GM18951 (cell line): ENCODE measurements around the gene CAMK2G.

Experiments
- POLR2A ChIP-seq: IDR thresholded peaks from 4 replicates; pipeline ENCODE4 v1.6.1; 2011; ENCODE audit warnings: mild to moderate bottlenecking; ENCODE audit not compliant: insufficient read length, insufficient read depth; ENCODE audit errors: extremely low read depth
- in situ Hi-C: fragments of 300-500 bp; cut with MboI; formaldehyde crosslinking; loops from one replicate; pipeline ENCODE4 v1.12.0; 2022; ENCODE audit warnings: low sequenced_read_pairs, mixed read lengths, inconsistent platforms; ENCODE audit not compliant: unreplicated experiment

CAMK2G gene

DNA sequence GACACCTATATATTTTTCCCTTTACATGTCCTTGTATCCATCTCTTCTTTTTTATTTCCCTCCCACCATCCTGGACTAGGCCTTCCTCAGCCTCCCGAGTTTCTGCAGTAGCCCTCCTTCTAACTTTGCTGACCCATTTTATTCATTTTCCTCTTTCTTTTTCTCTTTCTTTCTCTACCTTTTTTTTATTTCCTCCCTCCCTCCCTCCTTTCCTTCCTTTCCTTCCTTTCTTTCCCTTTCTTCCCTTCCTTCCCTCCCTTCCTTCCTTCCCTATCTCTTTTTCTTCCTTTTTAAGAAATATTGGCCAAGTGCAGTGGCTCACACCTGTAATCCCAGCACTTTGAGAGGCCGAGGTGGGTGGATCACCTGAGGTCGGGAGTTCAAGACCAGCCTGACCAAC lies 9.7 kb upstream of the CAMK2G start:
- in situ Hi-C loops, result loop anchor here (5.0 to 25.0 kb wide), 4 partner anchors 37 to 353 kb away; no protein-coding TSS in a partner anchor
- TF ChIP-seq POLR2A, result no peak

DNA sequence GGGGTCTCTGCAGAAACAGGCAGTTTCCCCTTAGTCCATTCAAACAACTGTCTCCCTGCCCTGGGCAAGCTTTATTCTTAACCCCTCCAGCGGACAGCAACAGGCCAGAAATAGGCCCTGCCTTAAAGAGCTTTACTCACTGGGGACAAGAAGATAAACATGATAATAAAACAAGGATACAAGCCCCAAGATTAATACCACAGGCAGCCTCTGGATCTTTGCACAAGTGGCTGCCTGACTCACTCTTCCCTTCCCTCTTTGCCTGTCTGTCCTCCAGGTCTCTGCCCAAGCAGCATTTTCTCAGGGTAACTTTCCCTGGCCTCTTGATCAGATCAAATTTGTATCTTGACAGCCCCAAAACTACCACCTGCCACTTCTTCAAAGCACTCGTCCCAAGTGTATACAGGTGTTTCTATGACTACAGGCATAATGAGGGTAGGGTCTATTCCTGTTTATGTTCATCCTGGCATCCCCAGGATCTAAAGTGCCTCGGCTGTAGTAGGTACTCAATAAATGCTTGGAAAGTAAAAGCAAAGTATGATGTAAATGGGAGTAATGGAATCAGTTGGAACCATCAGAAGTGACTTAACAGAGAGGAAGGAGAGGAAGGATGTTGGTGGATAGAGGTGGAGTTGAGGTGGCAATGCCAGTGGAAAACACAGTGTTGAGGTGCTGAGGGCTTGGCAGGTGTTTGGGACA lies 7.0 kb upstream of the CAMK2G start:
- in situ Hi-C loops, result loop anchor here (5.0 to 25.0 kb wide), 4 partner anchors 34 to 356 kb away; no protein-coding TSS in a partner anchor

DNA sequence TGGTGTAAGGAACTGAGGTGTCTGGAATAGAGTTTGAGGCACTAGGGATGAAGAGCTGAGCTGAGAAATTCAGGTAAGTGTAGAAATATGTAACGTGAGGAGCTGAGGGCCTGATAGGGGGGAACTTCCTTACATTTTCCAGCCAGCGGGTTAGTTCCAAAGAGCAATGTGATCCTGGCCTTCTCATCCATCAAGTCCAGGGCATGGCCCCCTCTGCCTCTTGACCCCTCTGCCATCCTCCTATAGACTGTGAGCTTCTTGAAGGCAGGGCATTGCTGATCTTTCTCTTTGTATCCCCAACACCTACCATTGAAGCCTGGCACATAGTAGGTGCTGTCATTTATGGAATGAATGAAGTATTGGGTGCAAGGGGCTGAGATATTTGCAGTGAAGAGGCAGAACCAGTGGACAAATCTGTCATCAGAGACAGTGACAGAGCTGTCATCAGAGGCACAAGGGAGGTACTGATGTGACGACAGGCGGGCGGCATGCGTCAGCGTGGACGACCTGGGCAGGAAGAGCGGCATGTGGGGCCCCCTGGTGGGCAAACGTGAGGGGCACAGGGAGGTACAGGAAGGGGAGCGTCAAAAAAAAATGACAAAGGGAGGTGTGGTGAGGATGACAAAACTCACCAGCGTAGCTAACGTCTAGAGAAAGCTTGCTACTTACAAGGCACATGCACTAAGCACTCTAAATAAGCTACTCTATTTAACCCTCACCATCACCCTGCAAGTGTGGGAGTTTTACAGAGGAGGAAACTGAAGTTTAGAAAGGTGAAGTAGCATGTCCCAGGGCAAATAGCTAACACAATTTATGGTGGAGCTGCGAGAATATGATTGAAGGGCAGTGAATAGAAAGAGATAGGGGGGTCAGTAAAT lies 5.2 kb upstream of the CAMK2G start:
- in situ Hi-C loops, result loop anchor here (5.0 to 25.0 kb wide), 4 partner anchors 32 to 358 kb away; no protein-coding TSS in a partner anchor
- TF ChIP-seq POLR2A, result no peak

More for the DNA sequence above, 7.0 kb upstream of the CAMK2G start:
- TF ChIP-seq POLR2A, result no peak

DNA sequence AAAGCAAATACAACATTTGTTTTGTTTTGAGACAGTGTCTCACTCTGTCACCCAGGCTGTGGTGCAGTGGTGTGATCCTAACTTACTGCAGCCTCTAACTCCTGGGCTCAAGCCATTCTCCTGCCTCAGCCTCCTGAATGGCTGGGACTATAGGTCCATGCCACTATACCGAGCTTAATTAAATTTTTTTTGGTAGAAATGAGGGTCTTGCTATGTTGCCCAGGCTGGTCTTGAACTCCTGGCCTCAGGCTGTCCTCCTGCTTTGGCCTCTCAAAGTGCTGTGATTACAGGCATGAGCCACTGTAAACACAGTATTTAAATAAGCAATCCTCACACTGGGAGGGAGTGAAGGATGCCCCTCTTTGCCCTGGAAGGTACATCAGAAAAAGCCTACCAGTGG lies 4.0 kb upstream of the CAMK2G start:
- in situ Hi-C loops, result loop anchor here (25.0 kb wide), 1 partner anchor 359 kb away; no protein-coding TSS in a partner anchor

DNA sequence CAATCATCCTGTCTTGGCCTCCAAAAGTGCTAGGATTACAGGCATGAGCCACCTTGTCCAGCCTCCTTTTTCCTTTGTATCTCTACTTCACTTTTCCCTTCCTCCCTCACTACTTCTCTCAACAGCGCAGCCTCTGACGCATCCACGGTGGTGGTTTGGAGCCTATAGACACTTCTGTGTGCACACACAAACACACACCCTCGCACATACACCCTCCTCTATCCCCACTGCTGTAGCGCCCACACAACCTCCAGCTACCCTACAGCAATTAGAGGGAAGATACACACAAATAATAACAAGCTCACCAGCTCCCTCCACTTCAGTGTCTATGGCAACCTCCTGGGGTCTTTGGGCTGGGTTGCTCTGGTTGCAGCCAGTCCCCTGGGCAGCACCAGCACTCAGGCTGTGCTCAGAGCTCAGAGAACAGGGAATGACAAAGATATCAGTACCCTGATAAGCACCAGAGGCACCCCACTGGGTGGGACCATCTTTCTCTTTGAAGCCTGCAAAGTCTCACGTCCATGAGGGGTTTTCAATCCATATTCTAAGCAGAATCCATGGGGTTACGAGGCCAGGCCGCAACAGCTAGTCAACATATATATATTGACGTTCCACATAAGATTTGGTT lies 3.3 kb upstream of the CAMK2G start:
- in situ Hi-C loops, result loop anchor here (25.0 kb wide), 1 partner anchor 360 kb away; no protein-coding TSS in a partner anchor

More for the DNA sequence above, 4.0 kb upstream of the CAMK2G start:
- TF ChIP-seq POLR2A, result no peak

DNA sequence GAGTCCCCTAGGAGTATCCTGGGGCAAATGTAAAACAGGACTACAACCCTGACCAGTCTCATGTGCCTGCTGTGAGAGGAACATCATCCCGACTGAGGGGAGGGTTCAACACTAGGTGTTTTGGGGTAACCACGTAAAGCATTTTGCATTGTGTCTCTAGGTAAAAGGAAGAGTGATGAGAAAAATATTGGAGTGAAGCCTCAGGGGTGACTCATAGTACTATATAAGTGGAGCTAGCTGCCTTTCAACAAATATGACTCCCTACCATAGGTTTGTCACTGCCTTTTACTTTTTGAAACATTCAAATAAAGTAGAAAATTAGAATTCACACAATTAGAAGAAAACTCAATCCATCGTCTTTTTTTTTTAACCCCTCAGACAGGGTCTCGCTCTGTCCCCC lies 2.6 kb upstream of the CAMK2G start:
- TF ChIP-seq POLR2A, result no peak
- in situ Hi-C loops, result loop anchor here (25.0 kb wide), 1 partner anchor 360 kb away; no protein-coding TSS in a partner anchor

More for the DNA sequence above, 3.3 kb upstream of the CAMK2G start:
- TF ChIP-seq POLR2A, result no peak

DNA sequence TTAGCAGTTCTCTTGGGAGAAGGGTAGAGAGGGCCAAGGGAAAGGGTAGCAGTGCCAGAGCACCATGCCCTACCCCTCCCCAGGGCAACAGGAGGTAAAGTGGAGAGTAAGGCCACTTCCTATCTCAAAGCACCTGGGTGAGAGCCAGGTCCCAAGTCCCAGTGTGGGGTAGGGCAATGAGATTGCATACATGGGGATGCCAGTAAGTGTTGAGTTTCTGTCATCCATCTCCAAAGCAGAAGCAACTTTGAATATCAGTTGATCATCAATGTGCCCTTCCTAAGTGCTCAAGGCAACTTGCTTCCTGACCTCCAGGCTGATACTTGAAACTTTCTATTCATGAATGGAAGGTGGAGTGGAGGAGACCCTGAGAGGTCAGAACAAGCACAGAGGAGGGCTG lies 2.2 kb upstream of the CAMK2G start:
- no peak for TF ChIP-seq POLR2A
- in situ Hi-C loops, result loop anchor here (25.0 kb wide), 1 partner anchor 361 kb away; no protein-coding TSS in a partner anchor

DNA sequence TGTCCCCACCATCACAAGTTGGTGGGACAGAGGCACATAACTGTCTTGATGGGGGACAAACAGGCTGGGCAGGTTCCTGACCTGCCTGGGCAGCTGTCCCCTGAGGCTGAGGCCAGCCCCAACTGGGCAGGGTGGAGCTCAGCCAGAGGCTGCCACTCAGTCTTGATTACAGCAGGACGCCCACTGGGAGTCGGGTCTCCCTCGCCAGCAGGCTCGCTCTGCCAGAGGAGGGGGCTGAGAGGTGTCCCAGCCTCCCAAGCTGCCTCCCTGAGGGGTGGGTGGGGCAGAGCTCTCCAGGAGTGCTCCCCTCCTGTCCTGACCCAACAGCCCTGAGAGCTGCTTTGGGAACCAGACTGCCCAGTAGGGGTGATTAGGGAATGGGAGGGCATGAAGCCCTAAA lies 1.8 kb upstream of the CAMK2G start:
- no peak for TF ChIP-seq POLR2A
- in situ Hi-C loops, result loop anchor here (25.0 kb wide), 1 partner anchor 361 kb away; no protein-coding TSS in a partner anchor

DNA sequence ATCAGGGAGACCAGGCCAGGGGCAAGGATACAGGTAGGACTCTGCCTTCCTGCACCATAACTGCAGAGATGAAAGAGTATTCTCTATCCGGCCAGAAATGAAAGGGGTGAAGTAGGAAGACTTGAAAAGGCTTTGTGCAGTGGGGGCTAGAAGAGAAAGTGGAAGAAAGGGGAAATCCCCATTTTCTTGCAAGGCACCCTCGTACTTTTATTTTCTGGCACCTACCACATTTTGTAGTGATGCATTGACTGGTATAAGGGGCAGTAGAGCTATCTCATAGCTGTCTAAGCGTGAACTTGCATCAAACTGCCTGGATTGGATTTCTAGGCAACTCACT lies 752 bp upstream of the CAMK2G start:
- in situ Hi-C loops, result loop anchor here (25.0 kb wide), 1 partner anchor 362 kb away; no protein-coding TSS in a partner anchor
- no peak for TF ChIP-seq POLR2A

DNA sequence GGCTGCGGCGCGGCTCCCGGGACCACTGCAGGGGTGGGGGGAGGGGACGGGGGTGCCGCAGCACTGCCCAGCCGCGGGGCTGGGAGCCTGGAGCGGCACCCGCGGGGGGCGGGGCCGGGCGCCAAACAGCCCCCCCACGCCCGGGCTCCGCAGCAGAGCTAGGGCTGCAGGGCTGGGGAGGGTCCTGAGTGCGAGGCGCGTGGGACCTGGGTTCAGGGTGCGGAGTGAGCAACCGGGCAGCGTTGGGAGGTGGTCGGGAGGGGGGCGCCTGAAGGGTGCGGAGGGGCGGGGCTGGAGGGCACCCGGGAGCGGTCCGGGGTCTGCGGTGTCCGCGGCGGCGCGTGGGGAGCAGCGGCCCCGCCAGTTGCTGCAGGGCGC lies 528 bp downstream of the CAMK2G start:
- in situ Hi-C loops, result no loop called here
- no peak for TF ChIP-seq POLR2A

DNA sequence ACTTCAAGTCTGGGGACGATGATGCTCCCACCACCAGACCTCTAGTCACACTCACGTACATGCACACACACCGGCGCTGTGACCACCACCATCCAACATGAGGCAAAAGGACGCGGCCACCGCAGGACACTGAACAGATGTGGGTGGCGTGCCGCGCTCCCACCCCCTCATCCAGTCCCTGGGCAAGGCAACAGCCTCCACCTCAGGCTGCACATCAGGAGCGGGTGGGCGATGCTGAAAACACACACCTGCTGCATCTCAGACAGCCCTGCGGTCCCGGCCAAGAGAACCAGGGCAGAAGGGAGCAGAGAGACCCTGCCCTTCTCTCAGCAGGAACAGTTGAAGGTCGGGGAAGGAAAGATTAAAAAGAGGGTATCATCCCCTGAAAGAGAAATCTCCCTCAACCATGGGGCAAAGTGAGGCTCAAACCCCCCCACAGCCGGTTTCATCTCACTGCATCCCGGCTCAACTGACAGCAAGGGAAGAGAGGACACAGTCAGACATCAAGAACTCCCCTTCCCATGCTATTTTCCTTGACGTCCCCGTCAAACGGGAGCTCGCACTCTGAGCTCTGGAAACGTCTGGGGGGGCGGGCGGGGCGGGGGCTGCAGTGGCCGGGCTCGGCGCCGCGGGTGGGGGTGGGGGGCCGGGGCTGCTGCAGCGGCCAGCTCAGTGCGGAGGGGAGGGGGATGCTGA lies 1.1 kb downstream of the CAMK2G start:
- in situ Hi-C loops, result no loop called here
- TF ChIP-seq POLR2A, result no peak

DNA sequence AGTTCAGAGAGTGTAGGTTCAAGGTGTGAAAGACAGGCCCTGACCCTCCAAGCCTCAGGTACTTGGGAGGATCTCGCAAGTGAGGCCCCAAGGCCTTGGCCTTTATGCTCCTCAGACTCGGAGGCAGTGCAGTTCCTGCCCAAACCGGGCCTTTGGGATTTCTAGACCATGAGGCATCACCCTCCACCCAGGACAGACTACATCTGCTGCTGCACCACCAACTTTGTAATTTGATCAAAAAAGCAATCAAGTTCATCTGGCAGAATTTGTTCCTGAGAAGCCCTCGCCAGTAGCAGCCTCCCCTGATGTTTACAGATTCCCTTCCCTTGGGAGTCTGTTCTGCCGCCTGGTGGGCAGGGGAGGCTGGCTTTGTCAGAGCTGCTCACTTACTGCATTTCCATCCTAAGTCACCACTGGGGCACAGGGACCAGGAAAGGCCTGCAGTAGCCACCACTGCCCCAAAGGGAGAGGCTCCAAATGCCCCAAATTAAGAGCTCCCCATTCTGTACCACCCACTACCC lies 2.1 kb downstream of the CAMK2G start:
- in situ Hi-C loops, result no loop called here
- no peak for TF ChIP-seq POLR2A
